H1 (cell line): ENCODE results near the gene TAF8. TPM values are rescaled to one million over a fixed set of nuclear protein-coding genes. Genes with fewer than 3 reads are reported as not detected.

Source experiments
- CTCF ChIA-PET: fragments of 300-600 bp; sonication (Branson Sonifier 250); formaldehyde crosslinking; loops from one replicate; lab custom pipeline; 2021; ENCODE audit not compliant: partially characterized antibody; lab: Charles Lee
- POLR2A ChIA-PET: fragments of 300-600 bp; sonication (Branson Sonifier 250); formaldehyde crosslinking; loops from one replicate; lab custom pipeline; 2021; ENCODE audit warnings: inconsistent platforms; ENCODE audit not compliant: partially characterized antibody; lab: Charles Lee
- DNase-seq, 2 experiments: peaks; one replicate each; pipeline versions ENCODE4 v3.0.0 to v3.0.0-alpha.2; 2010 to 2022; ENCODE audit warnings: low spot score in 2 of 2, low read depth in 1 of 2, mixed read lengths in 1 of 2
- FAIRE-seq: peaks from 2 replicates; lab custom pipeline; 2011; peaks lifted over from hg19 to GRCh38; lab: Jason Lieb, UNC
- H2AFZ ChIP-seq: 2 replicates; pipeline ENCODE4 v1.8.1; 2012; ENCODE audit warnings: low read length, inconsistent platforms
- H2AK5ac ChIP-seq: 2 replicates; pipeline ENCODE4 v1.6.1; 2013; ENCODE audit warnings: low read depth, low read length
- H2BK120ac ChIP-seq: replicated peaks from 2 replicates; pipeline ENCODE3; 2013; ENCODE audit warnings: low read depth, low read length, inconsistent platforms
- H2BK12ac ChIP-seq: 2 replicates; pipeline ENCODE4 v1.6.1; 2013; ENCODE audit warnings: low read depth, low read length
- H2BK15ac ChIP-seq: 2 replicates; pipeline ENCODE4 v1.6.1; 2013; ENCODE audit warnings: low read length
- H2BK20ac ChIP-seq: 2 replicates; pipeline ENCODE4 v1.6.1; 2013; ENCODE audit warnings: low read length
- H2BK5ac ChIP-seq: 2 replicates; pipeline ENCODE4 v1.6.1; 2013; ENCODE audit warnings: low read depth, low read length
- H3K14ac ChIP-seq: 2 replicates; pipeline ENCODE4 v1.6.1; 2013; ENCODE audit warnings: inconsistent platforms; ENCODE audit not compliant: insufficient read length
- H3K18ac ChIP-seq: 2 replicates; pipeline ENCODE4 v1.6.1; 2013; ENCODE audit warnings: low read length; ENCODE audit errors: extremely low read depth
- H3K23ac ChIP-seq: 2 replicates; pipeline ENCODE4 v1.6.1; 2013; ENCODE audit warnings: inconsistent platforms; ENCODE audit not compliant: insufficient read length
- H3K23me2 ChIP-seq: 2 replicates; pipeline ENCODE4 v1.6.1; 2013; ENCODE audit warnings: low read depth, low read length
- H3K27ac ChIP-seq: 2 replicates; pipeline ENCODE4 v1.6.1; 2011; ENCODE audit warnings: low read depth, low read length, inconsistent platforms
- H3K27me3 ChIP-seq, 4 experiments: replicated peaks in 1 of 4; 1 replicate in 1 of 4; 2 replicates in 3 of 4; pipeline versions ENCODE4 v1.6.1 to v1.8.1; 2011 to 2013; ENCODE audit warnings: low read length in 3 of 4, mild to moderate bottlenecking in 3 of 4, inconsistent platforms in 2 of 4, mixed read lengths in 2 of 4, moderate library complexity in 1 of 4; ENCODE audit not compliant: control insufficient read depth in 3 of 4, insufficient read depth in 3 of 4; ENCODE audit errors: extremely low read depth in 1 of 4
- H3K36me3 ChIP-seq, 4 experiments: 2 replicates each; pipeline versions ENCODE4 v1.6.1 to v1.8.1; 2011 to 2013; ENCODE audit warnings: mild to moderate bottlenecking in 4 of 4, low read length in 3 of 4, moderate library complexity in 2 of 4, control low read depth in 1 of 4, inconsistent platforms in 1 of 4; ENCODE audit not compliant: insufficient read depth in 4 of 4, control insufficient read depth in 2 of 4
- H3K4ac ChIP-seq: replicated peaks from 2 replicates; pipeline ENCODE3; 2013; ENCODE audit warnings: low read length, low read depth, mixed read lengths, inconsistent platforms; ENCODE audit not compliant: insufficient read length
- H3K4me1 ChIP-seq, 4 experiments: replicated peaks in 1 of 4; 1 replicate in 1 of 4; 2 replicates in 3 of 4; pipeline versions ENCODE4 v1.6.1 to v1.8.1; 2011 to 2013; ENCODE audit warnings: low read length in 3 of 4, inconsistent platforms in 2 of 4, mixed read lengths in 1 of 4; ENCODE audit not compliant: insufficient read depth in 4 of 4, control insufficient read depth in 3 of 4
- H3K4me2 ChIP-seq, 2 experiments: 2 replicates each; pipeline versions ENCODE4 v1.6.1 to v1.8.1; 2011 to 2013; ENCODE audit warnings: low read depth in 2 of 2, low read length in 2 of 2, control low read depth in 1 of 2, inconsistent platforms in 1 of 2, mild to moderate bottlenecking in 1 of 2; ENCODE audit not compliant: insufficient read depth in 1 of 2
- H3K4me3 ChIP-seq, 4 experiments: fragments of 200-600, 300-600 bp in 1 of 4; sonication (generic), shearing (Covaris generic), sonication (Bioruptor Twin) in 1 of 4; 2 replicates each; pipeline versions ENCODE4 v1.5.1 to v1.8.1; 2011 to 2016; ENCODE audit warnings: low read length in 4 of 4, low read depth in 3 of 4, control low read depth in 2 of 4, inconsistent platforms in 2 of 4, mild to moderate bottlenecking in 2 of 4, mixed read lengths in 1 of 4, moderate library complexity in 1 of 4; ENCODE audit not compliant: insufficient read depth in 2 of 4; ENCODE audit errors: extremely low read depth in 1 of 4
- H3K56ac ChIP-seq: replicated peaks from 2 replicates; pipeline ENCODE3; 2013; ENCODE audit warnings: low read depth, mild to moderate bottlenecking, mixed read lengths, low read length, inconsistent platforms; ENCODE audit not compliant: insufficient read length
- H3K79me1 ChIP-seq: 2 replicates; pipeline ENCODE4 v1.6.1; 2013; ENCODE audit warnings: low read depth, low read length, control low read depth
- H3K79me2 ChIP-seq, 2 experiments: 2 replicates each; pipeline versions ENCODE4 v1.6.1 to v1.8.1; 2012 to 2013; ENCODE audit warnings: low read length in 2 of 2, mild to moderate bottlenecking in 2 of 2, inconsistent platforms in 1 of 2; ENCODE audit not compliant: insufficient read depth in 2 of 2, control insufficient read depth in 1 of 2
- H3K9ac ChIP-seq, 4 experiments: replicated peaks in 1 of 4; 1 replicate in 1 of 4; 2 replicates in 3 of 4; pipeline versions ENCODE4 v1.6.1 to v1.8.1; 2011 to 2013; ENCODE audit warnings: low read depth in 3 of 4, low read length in 3 of 4, control low read depth in 2 of 4, mild to moderate bottlenecking in 2 of 4, moderate library complexity in 2 of 4, inconsistent platforms in 1 of 4; ENCODE audit errors: extremely low read depth in 1 of 4
- H3K9me3 ChIP-seq, 2 experiments: 2 replicates each; pipeline versions ENCODE4 v1.6.1 to v1.8.1; 2012 to 2013; ENCODE audit warnings: mild to moderate bottlenecking in 2 of 2, moderate library complexity in 2 of 2, control low read depth in 1 of 2, inconsistent platforms in 1 of 2, low read depth in 1 of 2, low read length in 1 of 2, mixed read lengths in 1 of 2; ENCODE audit not compliant: insufficient read depth in 2 of 2
- H4K20me1 ChIP-seq, 2 experiments: replicated peaks in 1 of 2; 2 replicates each; pipeline versions ENCODE3 to v1.8.1; 2011 to 2013; ENCODE audit warnings: inconsistent platforms in 2 of 2, low read length in 2 of 2, mild to moderate bottlenecking in 1 of 2; ENCODE audit not compliant: insufficient read depth in 2 of 2, control insufficient read depth in 1 of 2
- H4K5ac ChIP-seq: 2 replicates; pipeline ENCODE4 v1.6.1; 2013; ENCODE audit warnings: low read length, low read depth, mixed read lengths, inconsistent platforms; ENCODE audit not compliant: insufficient read length
- H4K8ac ChIP-seq: 2 replicates; pipeline ENCODE4 v1.8.0; 2013; ENCODE audit warnings: mild to moderate bottlenecking, moderate library complexity, low read length, inconsistent platforms; ENCODE audit not compliant: insufficient read depth; ENCODE audit errors: extremely low read depth
- H4K91ac ChIP-seq: replicated peaks from 2 replicates; pipeline ENCODE3; 2013; ENCODE audit warnings: low read length, mixed read lengths, inconsistent platforms; ENCODE audit not compliant: insufficient read length
- ATF3 ChIP-seq: IDR thresholded peaks from 2 replicates; pipeline ENCODE4 v1.6.1; 2011; ENCODE audit warnings: low read depth, mild to moderate bottlenecking, low read length; ENCODE audit not compliant: insufficient read depth
- CTCF ChIP-seq, 3 experiments: IDR thresholded peaks; 1 replicate in 2 of 3; 2 replicates in 1 of 3; pipeline versions ENCODE4 v1.5.1 to v1.6.1; 2011; ENCODE audit warnings: low read length in 3 of 3, mild to moderate bottlenecking in 3 of 3, inconsistent platforms in 2 of 3, low read depth in 1 of 3, moderate library complexity in 1 of 3; ENCODE audit not compliant: insufficient read depth in 1 of 3; ENCODE audit errors: control extremely low read depth in 1 of 3
- POLR2AphosphoS5 ChIP-seq: IDR thresholded peaks from 2 replicates; pipeline ENCODE4 v1.6.1; 2011; ENCODE audit warnings: low read depth, low read length
- RAD21 ChIP-seq, 2 experiments: IDR thresholded peaks in 1 of 2; conservative IDR thresholded peaks in 1 of 2; 2 replicates each; pipeline ENCODE4 v1.6.1; 2011; ENCODE audit warnings: low read depth in 2 of 2, low read length in 2 of 2, improper control_type of control experiment in 1 of 2, inconsistent platforms in 1 of 2, mild to moderate bottlenecking in 1 of 2, moderate library complexity in 1 of 2
- SP1 ChIP-seq: IDR thresholded peaks from 2 replicates; pipeline ENCODE4 v1.6.1; 2011; ENCODE audit warnings: low read depth, low read length
- WGBS, 2 experiments: shearing (Covaris generic) in 1 of 2; methylation state at CpG; one replicate each; pipeline versions ENCODE4 v1.1.6 to v1.1.7; 2013 to 2015; ENCODE audit warnings: low lambda C conversion rate in 2 of 2, mixed read lengths in 2 of 2, inconsistent platforms in 1 of 2, low coverage in 1 of 2, missing lambda C conversion rate in 1 of 2; ENCODE audit not compliant: insufficient replicate concordance in 2 of 2, insufficient coverage in 1 of 2, insufficient read length in 1 of 2; ENCODE audit errors: extremely low coverage in 1 of 2, missing lambda C conversion rate in 1 of 2; 5-methylcytosine and 5-hydroxymethylcytosine counted together
- polyA plus RNA-seq, 7 experiments: library from polyadenylated mRNA; depleted of rRNA in 3 of 7; stranded (reverse) in 5 of 7; unstranded in 2 of 7; fragments of >200 nt in 5 of 7; fragments of 200-250 nt in 2 of 7; gene quantifications; 1 replicate in 5 of 7; 2 replicates in 1 of 7; 4 replicates in 1 of 7; pipeline versions ENCODE4 v1.2.1 to v1.2.3, GENCODE V29; 2011 to 2013; ENCODE audit warnings: missing spikeins in 2 of 7, mixed read lengths in 2 of 7
- total RNA-seq: library from RNA; stranded (reverse); fragmentation: NEBNext Ultra II Directional; extraction: Animal tissue kit (Norgen Biotek cat#: 25700); gene quantifications from 2 replicates; pipeline ENCODE4 v1.2.1, GENCODE V29; 2021

TAF8 gene
- total and polyA plus RNA-seq, 2 of the 8 experiments (the other 6 are each of a cell fraction or from before 2014, with no cell fraction given): 32.2 to 34.0 TPM

GRCh38 chr6:42095776-42096541 is 45.6 kb downstream of the TAF8 start:
- no peak overlapping the region for H3K27ac ChIP-seq
- H4K91ac ChIP-seq: no peak overlapping the region
- DNase-seq (peak in 1 of 2 experiments; percentile 64), FAIRE-seq (no peak)
- peaks cover 5 to 8% of the 10 kb centered on the region in 2 experiments for H4K20me1 ChIP-seq
- no peak overlapping the region for H4K8ac ChIP-seq
- H3K9ac ChIP-seq: no peak overlapping the region
- H3K27me3 ChIP-seq: peaks cover 0 to 41% (median 37%) of the 10 kb centered on the region in 4 experiments; a peak in 6 of 7 replicates
- 0 out of 2 replicates have a peak overlapping the region, but pooled peaks have one; percentile 3 for H2BK12ac ChIP-seq
- no peak overlapping the region for H2AK5ac ChIP-seq
- no peak overlapping the region for H3K14ac ChIP-seq
- H3K9me3 ChIP-seq: no peaks in the 10 kb centered on the region
- no peak overlapping the region for H2BK5ac ChIP-seq
- ChIA-PET CTCF (interaction anchor here (0.6 to 21.6 kb wide), 35 partner anchors 10 to 1407 kb away, joined by 3 to 313 read pairs (median 4); partner anchors contain the start of gene GUCA1B), POLR2A (interaction anchor here (0.7 to 4.1 kb wide), 11 partner anchors 8 to 199 kb away, joined by 3 to 26 read pairs (median 3); partner anchors contain the start of gene MED20)
- TF ChIP-seq RAD21 (IDR thresholded peaks at IDR 0.05 in 1 of 2, conservative IDR thresholded peaks at IDR 0.05 in 1 of 2; ENCODE audit: low read depth in 2 of 2, low read length in 2 of 2) (peak; percentile 36 to 46; a peak in 2 of 4 replicates), CTCF (IDR thresholded peaks at IDR 0.05; ENCODE audit: control extremely low read depth in 1 of 3, insufficient read depth in 1 of 3, low read depth in 1 of 3, low read length in 3 of 3) (peak; percentile 22 to 48 (median 48)), SP1 (no peak), ATF3 (no peak), POLR2AphosphoS5 (peak; percentile 21; the same call in 1 of the 2 replicates)
- no peak overlapping the region for H3K56ac ChIP-seq
- 62% methylated on average over 10 of the region's 10 CpGs; no CpG with 5 or more reads in 1 of the 2 experiments for WGBS, 2 experiments
- no peaks in the 10 kb centered on the region for H3K23me2 ChIP-seq
- no peak overlapping the region for H3K18ac ChIP-seq
- H3K4me1 ChIP-seq: peaks cover 0 to 7% (median 5%) of the 10 kb centered on the region in 4 experiments; a peak in 4 of 7 replicates
- no peak overlapping the region for H3K23ac ChIP-seq
- no peaks in the 10 kb centered on the region for H3K36me3 ChIP-seq
- H4K5ac ChIP-seq: no peak overlapping the region
- H2BK15ac ChIP-seq: no peak overlapping the region
- H3K4ac ChIP-seq: no peak overlapping the region
- H3K79me2 ChIP-seq: no peaks in the 10 kb centered on the region
- H2BK120ac ChIP-seq: no peak overlapping the region
- no peak overlapping the region for H3K4me2 ChIP-seq
- no peak overlapping the region for H3K4me3 ChIP-seq
- H2BK20ac ChIP-seq: no peak overlapping the region
- no peak overlapping the region for H2AFZ ChIP-seq
- no peaks in the 10 kb centered on the region; the same call in 1 of the 2 replicates for H3K79me1 ChIP-seq
